HAP-1 (cell line): Measurements from ENCODE around the gene SEPTIN10.
A peak's percentile ranks its signal among the peaks of the same experiment; 100 is the strongest.

ENCODE experiments used
- DNase-seq, 2 experiments: peaks; one replicate each; pipeline ENCODE4 v3.0.0-alpha.2; 2016 to 2020; ENCODE audit warnings: low spot score in 2 of 2
- H3K27me3 ChIP-seq: fragments of 250-450 bp; sonication (Bioruptor Pico); 2 replicates; pipeline ENCODE4 v1.5.1; 2020; ENCODE audit warnings: low read depth, mild to moderate bottlenecking, moderate library complexity
- H3K36me3 ChIP-seq: fragments of 250-450 bp; sonication (Bioruptor Pico); replicated peaks from 2 replicates; pipeline ENCODE4 v1.5.1; 2020; ENCODE audit warnings: mild to moderate bottlenecking
- H3K4me1 ChIP-seq: fragments of 250-450 bp; sonication (Bioruptor Pico); 2 replicates; pipeline ENCODE4 v1.5.1; 2020; ENCODE audit warnings: mild to moderate bottlenecking
- H3K4me3 ChIP-seq: fragments of 250-450 bp; sonication (Bioruptor Pico); 2 replicates; pipeline ENCODE4 v1.5.1; 2020; ENCODE audit warnings: mild to moderate bottlenecking, moderate library complexity
- H3K9me3 ChIP-seq: fragments of 250-450 bp; sonication (Bioruptor Pico); 2 replicates; pipeline ENCODE4 v1.5.1; 2020; ENCODE audit warnings: mild to moderate bottlenecking, moderate library complexity
- in situ Hi-C: fragments of 300-500 bp; cut with MboI; formaldehyde crosslinking; loops from 3 replicates; pipeline ENCODE4 v1.14.3; 2020; ENCODE audit warnings: low sequenced_read_pairs, inconsistent platforms, mixed read lengths

The SEPTIN10 gene

DNA sequence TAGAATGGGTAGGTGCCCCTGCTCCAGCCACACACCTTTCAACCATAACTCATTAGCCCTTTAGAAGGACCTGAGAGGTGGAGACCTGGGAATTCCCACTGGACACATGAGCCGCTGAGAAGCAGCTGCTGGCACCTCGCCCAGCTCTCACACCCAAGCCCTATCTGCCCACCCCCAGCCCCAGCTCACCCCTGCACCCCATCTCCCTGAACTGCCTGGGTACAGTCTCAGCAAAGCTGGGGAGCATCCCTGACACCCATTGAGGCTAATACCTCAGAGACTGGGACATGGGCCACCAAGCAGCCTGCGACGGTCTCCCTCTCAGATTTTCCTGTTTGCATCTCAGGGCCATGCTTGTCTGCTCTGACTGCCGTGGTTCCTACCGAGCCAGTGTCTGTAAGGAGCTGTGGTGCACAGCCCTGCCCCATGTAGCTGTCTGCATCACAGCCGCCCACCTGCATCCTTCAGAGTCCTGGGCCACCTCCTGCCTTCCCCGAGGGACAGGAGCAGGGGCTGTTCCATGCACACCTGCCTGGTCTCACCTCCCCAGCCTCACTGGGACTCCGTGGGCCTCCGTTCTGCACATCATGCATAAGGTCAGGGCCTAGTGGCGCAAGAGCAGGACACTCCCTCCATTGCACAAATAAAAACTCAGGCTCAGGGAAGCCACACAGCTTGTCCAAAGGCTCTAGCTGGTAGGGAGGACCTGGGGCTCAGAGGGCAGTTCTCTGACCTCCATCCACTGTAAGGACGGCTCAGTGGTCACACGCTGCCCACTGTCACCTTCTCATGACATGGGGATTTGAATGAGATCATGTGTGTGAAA lies 90.0 kb downstream of the SEPTIN10 start:
- H3K36me3 ChIP-seq, result no peaks in the 10 kb centered on the region
- no peaks in the 10 kb centered on the region for H3K9me3 ChIP-seq
- in situ Hi-C loops, result no loop called here
- H3K4me3 ChIP-seq, result no peak overlapping the region
- no peaks in the 10 kb centered on the region for H3K27me3 ChIP-seq
- H3K4me1 ChIP-seq, result peaks cover 5% of the 10 kb centered on the region; the same call in 1 of the 2 replicates
- no peak for DNase-seq

DNA sequence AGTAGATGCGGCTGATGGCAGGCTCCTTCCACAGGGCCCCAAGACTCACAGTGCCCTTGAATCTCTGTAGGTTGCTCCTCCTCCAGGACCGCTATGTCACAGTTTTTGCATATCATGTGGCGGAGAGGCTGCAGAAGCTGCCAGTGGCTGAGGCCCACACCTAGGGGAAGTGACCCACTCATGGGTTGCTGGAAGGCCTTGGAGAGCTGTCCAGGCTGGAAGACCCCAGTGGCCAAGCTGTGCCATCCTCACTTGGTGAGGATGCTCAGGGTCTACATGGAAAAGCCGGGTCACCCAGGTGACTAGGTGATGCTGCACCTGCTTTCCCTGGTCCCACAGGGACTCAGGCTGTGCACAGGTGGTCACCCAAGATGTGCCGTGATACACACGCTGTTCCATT lies 90.6 kb downstream of the SEPTIN10 start:
- Histone ChIP-seq H3K27me3 (no peaks in the 10 kb centered on the region), H3K9me3 (no peaks in the 10 kb centered on the region), H3K4me3 (no peak overlapping the region), H3K4me1 (peaks cover 5% of the 10 kb centered on the region; the same call in 1 of the 2 replicates), H3K36me3 (no peaks in the 10 kb centered on the region)
- no peak for DNase-seq
- in situ Hi-C loops, result no loop called here

DNA sequence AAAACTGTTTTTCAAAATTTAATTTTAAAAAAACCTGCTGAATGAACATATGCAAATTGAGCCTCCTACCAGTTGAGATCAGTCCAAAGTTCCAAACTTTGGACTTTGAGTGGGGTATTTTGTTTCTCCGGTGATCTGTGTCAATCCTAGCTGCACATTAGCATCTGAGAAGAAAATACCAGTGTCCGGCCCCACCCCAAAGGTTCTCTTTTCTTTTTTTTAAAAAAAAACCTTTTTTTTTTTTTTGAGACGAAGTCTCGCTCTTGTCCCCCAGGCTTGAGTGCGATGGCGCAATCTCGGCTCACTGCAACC lies 91.7 kb downstream of the SEPTIN10 start:
- Histone ChIP-seq H3K9me3 (no peaks in the 10 kb centered on the region), H3K36me3 (no peaks in the 10 kb centered on the region), H3K4me3 (no peak overlapping the region), H3K27me3 (no peaks in the 10 kb centered on the region), H3K4me1 (peaks cover 5% of the 10 kb centered on the region; the same call in 1 of the 2 replicates)
- in situ Hi-C loops, result no loop called here
- peak in 1 of 2 experiments; percentile 9 for DNase-seq

DNA sequence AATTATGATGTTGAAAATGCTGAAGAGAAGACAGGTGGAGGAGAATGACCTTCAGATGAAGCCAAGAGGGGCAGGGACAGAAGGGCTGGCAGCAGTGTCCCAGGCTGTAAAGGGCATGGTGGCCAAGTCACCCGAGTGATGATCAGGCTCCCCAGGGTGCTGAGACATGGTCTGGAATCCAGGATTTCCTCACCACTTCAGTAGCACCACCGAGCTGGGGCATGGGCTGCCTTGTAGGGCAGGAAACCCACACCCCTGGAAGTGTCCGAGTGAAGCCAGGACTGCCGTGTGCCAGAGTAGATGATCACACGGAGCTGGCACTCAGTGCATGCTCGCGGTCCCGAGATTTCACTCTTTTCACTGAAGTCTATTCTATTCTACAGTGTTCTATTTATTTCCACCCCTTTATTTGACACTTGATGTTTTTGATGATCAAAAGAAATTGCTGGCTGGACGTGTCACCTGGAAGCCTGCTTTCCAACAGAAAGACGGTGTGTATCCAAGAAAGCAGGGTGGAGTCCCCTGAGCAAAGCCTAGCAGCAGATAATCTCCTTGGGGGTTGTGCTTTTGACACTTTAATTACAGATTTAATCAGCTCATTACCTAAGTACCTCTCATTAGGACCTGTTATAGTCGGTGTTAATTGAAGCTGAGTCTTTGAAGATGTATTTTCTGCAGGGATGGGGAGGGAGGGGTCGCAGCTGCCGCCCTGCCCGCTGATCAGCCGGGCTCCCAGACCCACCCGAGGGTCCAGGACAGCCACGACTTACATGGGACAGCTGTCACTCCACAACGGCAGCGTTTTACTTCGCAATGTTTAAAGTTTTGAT lies 92.3 kb downstream of the SEPTIN10 start:
- H3K27me3 ChIP-seq, result no peaks in the 10 kb centered on the region
- H3K9me3 ChIP-seq, result no peaks in the 10 kb centered on the region
- DNase-seq, result no peak
- peaks cover 5% of the 10 kb centered on the region; the same call in 1 of the 2 replicates for H3K4me1 ChIP-seq
- in situ Hi-C loops, result no loop called here
- H3K4me3 ChIP-seq, result no peak overlapping the region
- no peaks in the 10 kb centered on the region for H3K36me3 ChIP-seq

DNA sequence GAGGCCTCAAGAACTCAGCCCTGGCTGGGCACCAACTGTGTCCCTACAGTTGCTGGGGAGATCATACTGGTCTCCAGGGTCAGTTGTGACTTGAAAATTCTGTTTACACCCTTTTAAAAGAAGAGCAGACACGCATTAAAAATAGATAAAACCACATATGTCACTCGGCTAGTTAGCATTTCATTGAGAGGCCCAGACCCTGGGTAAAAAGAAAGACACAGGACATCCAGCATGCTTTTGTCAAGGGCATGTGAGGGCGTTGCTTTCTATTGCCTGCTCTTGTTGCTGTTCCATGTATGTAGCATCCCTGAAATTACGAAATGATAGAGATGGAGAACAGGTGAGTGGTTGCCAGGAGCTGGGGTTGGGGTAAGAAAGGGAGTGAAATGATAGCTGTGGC lies 94.3 kb downstream of the SEPTIN10 start:
- Histone ChIP-seq H3K4me3 (no peak overlapping the region), H3K9me3 (no peaks in the 10 kb centered on the region), H3K27me3 (no peaks in the 10 kb centered on the region), H3K36me3 (no peaks in the 10 kb centered on the region), H3K4me1 (peaks cover 5% of the 10 kb centered on the region; the same call in 1 of the 2 replicates)
- DNase-seq, result no peak
- in situ Hi-C loops, result no loop called here

DNA sequence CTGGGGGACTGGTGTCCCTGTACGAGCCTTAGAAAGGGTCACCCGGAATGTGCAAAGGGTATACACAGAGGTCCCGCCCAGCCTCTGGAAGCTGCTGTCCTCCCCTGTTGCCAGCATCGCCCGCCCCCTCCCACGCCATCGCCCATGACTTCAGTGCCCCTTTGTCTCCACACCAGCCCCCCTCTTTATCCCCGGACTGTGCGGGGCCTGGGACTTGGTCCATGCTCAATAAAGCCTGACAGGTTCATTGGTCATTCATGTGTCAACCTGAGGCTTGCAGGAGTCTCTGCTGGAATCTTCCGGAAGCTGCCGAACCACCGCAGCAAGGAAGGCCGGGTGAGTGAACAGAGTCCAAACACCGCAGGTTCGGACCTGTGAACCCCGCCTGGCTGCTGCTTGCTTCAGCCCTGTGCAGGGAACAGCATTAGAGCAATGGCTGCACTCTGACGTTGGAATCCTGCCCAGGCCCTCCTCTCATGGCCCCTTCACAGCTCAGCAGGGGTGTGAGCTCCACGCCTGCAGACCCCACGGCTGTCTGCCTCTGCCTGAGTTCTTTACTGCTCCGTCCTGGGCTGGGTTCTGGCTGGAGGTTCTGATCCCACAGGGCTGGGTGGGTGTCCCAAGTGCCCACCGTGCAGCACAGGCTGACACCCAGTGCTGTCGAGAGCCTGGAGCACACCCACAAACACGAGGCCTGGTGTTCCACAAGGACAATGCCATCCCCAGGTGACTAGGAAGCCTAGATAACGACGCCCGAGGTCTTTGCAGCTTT lies 96.5 kb downstream of the SEPTIN10 start:
- DNase-seq, result no peak
- H3K9me3 ChIP-seq, result no peaks in the 10 kb centered on the region
- H3K27me3 ChIP-seq, result no peaks in the 10 kb centered on the region
- in situ Hi-C loops, result no loop called here
- no peak overlapping the region for H3K4me3 ChIP-seq
- H3K36me3 ChIP-seq, result no peaks in the 10 kb centered on the region
- H3K4me1 ChIP-seq, result peaks cover 5% of the 10 kb centered on the region; the same call in 1 of the 2 replicates

DNA sequence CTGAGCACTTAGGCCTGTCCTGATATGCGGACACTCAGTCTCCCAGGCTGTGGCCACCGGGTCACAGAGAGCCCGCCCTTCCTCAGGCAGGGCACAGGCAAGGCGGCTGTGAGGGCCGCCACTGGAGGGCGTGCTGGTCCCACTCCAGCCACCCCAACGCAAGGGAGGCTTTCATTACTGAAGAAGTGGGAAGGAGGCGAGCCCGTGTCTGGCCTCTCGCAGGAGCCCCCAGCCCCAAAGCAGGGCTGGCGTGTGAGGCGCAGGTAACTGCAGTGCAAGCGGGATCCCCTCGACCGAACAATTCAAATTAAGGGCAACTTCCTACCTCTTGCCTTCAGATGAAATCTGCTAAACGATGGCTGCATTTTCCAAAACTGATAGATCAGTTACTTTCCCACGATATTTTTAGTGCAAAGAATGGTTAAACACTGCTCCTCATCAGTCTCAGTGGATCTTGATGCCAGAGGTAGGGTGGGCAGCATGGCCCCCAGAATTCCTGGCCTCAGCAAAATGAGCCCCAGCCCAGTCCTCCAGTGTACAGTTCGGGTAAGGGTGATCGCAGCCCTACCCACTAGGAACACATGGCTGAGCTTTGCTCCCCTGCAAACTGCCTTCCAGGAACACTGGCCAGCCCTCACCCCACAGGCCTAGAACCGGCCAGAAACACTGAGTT lies 97.2 kb downstream of the SEPTIN10 start:
- no peak overlapping the region for H3K4me3 ChIP-seq
- no peaks in the 10 kb centered on the region for H3K9me3 ChIP-seq
- H3K27me3 ChIP-seq, result no peaks in the 10 kb centered on the region
- peak; percentile 42 to 84 for DNase-seq
- in situ Hi-C loops, result no loop called here
- peaks cover 1% of the 10 kb centered on the region; the same call in 1 of the 2 replicates for H3K4me1 ChIP-seq
- no peaks in the 10 kb centered on the region for H3K36me3 ChIP-seq

DNA sequence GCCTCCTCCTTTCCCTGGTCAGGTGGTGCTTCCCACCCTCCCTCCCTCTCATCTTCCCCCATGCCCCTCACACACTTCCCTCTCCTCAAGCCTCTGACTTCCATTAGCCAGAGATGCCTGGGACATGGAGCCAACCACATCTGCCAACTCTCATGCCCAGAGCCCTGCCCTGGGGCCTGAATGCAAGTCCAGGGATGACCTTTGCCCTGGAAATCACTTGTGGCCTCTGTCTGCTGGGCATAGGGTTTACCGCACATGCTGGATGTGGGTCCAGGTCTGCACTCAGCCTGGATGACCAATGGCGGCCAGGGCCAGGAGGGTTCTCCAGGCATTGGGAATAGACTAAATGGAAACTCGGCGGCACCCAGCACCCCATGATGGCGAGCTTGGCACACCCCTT lies 98.9 kb downstream of the SEPTIN10 start:
- Histone ChIP-seq H3K4me1 (no peaks in the 10 kb centered on the region), H3K9me3 (no peaks in the 10 kb centered on the region), H3K27me3 (no peaks in the 10 kb centered on the region), H3K4me3 (no peak overlapping the region), H3K36me3 (no peaks in the 10 kb centered on the region)
- in situ Hi-C loops, result no loop called here
- DNase-seq, result no peak

DNA sequence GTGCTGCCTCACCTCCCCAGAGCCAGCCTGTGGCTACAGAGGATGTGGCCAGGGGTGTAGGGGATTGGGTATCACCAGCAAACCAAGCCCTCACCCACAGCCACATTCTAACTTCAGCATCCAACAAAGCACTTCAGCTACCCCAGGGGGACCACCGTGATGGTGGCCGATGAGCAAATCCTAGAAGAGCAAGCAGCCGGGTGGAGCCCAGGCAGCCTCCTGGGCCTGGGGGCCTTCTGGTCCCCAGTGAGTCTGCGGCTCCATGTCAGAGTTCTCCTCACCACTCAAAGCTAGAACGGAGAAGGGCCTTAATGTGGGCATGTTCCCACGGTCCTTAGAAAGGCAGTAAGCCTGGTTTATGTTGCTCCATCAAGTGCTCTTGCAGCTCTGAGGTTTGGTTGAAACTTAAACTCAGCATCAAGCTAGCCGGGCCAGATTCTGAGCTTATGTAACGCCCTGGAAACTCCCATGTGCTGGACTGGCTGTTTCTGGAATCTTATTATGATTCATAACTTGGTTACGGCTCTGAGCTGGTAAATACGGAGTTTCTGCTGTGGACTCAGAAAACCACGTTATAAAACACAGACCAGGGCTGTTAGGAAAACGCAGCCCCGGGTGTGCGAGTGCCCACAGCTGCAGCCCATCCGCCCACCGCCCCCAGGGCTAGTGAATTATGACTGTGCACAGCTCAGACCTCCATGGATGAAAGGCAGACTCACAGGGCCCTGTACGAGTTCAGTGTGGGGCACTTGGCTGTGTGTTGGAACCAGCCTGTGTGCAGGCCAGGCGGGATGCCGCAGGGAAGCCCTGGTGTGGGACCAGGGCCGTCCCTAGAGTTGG lies 99.8 kb downstream of the SEPTIN10 start:
- H3K4me1 ChIP-seq, result no peaks in the 10 kb centered on the region
- H3K9me3 ChIP-seq, result no peaks in the 10 kb centered on the region
- H3K4me3 ChIP-seq, result no peak overlapping the region
- in situ Hi-C loops, result no loop called here
- H3K36me3 ChIP-seq, result no peaks in the 10 kb centered on the region
- DNase-seq, result no peak
- no peaks in the 10 kb centered on the region for H3K27me3 ChIP-seq

DNA sequence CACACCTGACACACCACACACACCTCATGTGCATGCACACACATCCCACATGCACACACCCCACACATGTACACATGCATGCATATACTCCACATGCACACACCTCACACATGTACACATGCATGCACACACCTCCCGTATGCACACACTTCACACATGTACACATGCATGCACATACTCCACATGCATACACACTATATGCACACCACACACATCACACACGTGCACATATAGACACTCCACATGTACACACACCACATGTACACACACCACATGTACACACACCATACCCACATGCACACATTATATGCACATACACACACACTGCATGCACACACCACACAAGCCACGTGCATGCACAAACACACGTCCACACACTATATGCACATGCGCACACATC lies 100.5 kb downstream of the SEPTIN10 start:
- no peaks in the 10 kb centered on the region for H3K4me1 ChIP-seq
- H3K4me3 ChIP-seq, result no peak overlapping the region
- H3K36me3 ChIP-seq, result no peaks in the 10 kb centered on the region
- H3K27me3 ChIP-seq, result no peaks in the 10 kb centered on the region
- H3K9me3 ChIP-seq, result no peaks in the 10 kb centered on the region
- in situ Hi-C loops, result no loop called here
- DNase-seq, result no peak

DNA sequence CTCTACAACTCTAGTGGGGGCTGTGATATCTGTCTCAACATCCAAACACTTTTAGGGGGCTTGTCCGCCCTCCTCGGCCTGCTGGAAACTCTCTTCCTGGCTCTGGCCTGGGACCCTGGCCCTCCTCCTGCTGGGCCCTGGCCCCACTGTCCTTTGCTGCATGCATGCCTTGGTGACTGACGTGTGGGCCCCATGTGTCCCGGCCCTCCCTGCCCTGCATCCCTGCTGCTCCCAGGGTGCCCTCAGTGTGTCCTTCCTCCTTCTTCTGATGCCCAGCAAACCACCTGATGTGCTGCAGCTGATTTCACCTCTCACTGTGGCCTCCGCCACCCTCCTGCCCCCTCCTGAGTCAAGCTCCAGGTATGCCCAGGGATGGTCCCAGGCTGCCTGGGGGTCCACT lies 101.7 kb downstream of the SEPTIN10 start:
- Histone ChIP-seq H3K4me3 (no peak overlapping the region), H3K27me3 (no peaks in the 10 kb centered on the region), H3K9me3 (no peaks in the 10 kb centered on the region), H3K4me1 (no peaks in the 10 kb centered on the region), H3K36me3 (no peaks in the 10 kb centered on the region)
- no peak for DNase-seq
- in situ Hi-C loops, result no loop called here

DNA sequence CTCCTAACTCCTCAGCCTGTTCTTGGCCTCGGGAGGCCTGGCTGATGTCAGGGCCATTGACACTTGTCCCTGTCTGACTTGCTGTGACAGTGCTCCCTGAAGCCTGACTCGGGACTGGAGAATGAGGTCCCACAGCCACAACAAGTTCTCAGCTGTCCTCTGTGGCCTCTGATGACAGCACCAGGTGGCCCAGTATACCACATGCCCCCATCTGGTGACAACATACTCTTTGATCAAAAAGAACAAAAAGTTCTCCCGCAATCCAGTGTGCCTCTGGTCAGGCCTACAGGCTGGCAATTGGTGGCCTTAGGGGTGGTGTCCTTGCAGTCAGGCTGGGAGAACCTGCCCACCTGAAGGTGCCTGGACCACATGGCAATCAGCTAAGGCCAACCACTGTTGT lies 102.6 kb downstream of the SEPTIN10 start:
- Histone ChIP-seq H3K36me3 (no peaks in the 10 kb centered on the region), H3K4me1 (no peaks in the 10 kb centered on the region), H3K27me3 (no peaks in the 10 kb centered on the region), H3K9me3 (no peaks in the 10 kb centered on the region), H3K4me3 (no peak overlapping the region)
- in situ Hi-C loops, result no loop called here
- DNase-seq, result no peak
